ENCODE data around the gene DAB2IP.

Gene DAB2IP

GRCh38 chr9:121634329-121635261 is 16.8 kb upstream of the DAB2IP start:
- Histone ChIP-seq H3K9me3 (ENCODE audit: insufficient read depth, low read length) (no peaks in the 10 kb centered on the region), H3K27ac (ENCODE audit: low read length) (no peak overlapping the region), H3K36me3 (replicated peaks; ENCODE audit: low read depth, low read length) (no peaks in the 10 kb centered on the region), H3K4me2 (ENCODE audit: low read length) (no peak overlapping the region), H3K4me1 (ENCODE audit: low read length) (peaks cover 6% of the 10 kb centered on the region; the same call in 1 of the 2 replicates), H4K20me1 (ENCODE audit: insufficient read depth, low read length) (no peaks in the 10 kb centered on the region; the same call in 1 of the 2 replicates), H2AFZ (ENCODE audit: low read depth, low read length) (peak overlapping the region; percentile 85; the same call in 1 of the 2 replicates), H3K4me3 (ENCODE audit: low read length) (no peak overlapping the region), H3K27me3 (ENCODE audit: low read depth, low read length) (peaks cover 4% of the 10 kb centered on the region), H3K9ac (ENCODE audit: low read length) (no peak overlapping the region), H3K79me2 (ENCODE audit: low read length) (no peaks in the 10 kb centered on the region)
- no peak for TF ChIP-seq EZH2phosphoT487 (IDR thresholded peaks at IDR 0.05; ENCODE audit: low read depth)
- TF ChIP-seq, protein P1, sequence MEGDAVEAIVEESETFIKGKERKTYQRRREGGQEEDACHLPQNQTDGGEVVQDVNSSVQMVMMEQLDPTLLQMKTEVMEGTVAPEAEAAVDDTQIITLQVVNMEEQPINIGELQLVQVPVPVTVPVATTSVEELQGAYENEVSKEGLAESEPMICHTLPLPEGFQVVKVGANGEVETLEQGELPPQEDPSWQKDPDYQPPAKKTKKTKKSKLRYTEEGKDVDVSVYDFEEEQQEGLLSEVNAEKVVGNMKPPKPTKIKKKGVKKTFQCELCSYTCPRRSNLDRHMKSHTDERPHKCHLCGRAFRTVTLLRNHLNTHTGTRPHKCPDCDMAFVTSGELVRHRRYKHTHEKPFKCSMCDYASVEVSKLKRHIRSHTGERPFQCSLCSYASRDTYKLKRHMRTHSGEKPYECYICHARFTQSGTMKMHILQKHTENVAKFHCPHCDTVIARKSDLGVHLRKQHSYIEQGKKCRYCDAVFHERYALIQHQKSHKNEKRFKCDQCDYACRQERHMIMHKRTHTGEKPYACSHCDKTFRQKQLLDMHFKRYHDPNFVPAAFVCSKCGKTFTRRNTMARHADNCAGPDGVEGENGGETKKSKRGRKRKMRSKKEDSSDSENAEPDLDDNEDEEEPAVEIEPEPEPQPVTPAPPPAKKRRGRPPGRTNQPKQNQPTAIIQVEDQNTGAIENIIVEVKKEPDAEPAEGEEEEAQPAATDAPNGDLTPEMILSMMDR (IDR thresholded peaks at IDR 0.05; ENCODE audit: low read depth, low read length): peak; percentile 25; the same call in 1 of the 2 replicates

GRCh38 chr9:121635300-121635876 is 16.0 kb upstream of the DAB2IP start:
- no peak overlapping the region for H3K4me2 ChIP-seq (ENCODE audit: low read length)
- no peak overlapping the region for H3K9ac ChIP-seq (ENCODE audit: low read length)
- H3K4me3 ChIP-seq (ENCODE audit: low read length): no peak overlapping the region
- peaks cover 4% of the 10 kb centered on the region for H3K27me3 ChIP-seq (ENCODE audit: low read depth, low read length)
- no peak overlapping the region for H3K27ac ChIP-seq (ENCODE audit: low read length)
- no peaks in the 10 kb centered on the region for H3K9me3 ChIP-seq (ENCODE audit: insufficient read depth, low read length)
- H4K20me1 ChIP-seq (ENCODE audit: insufficient read depth, low read length): no peaks in the 10 kb centered on the region; the same call in 1 of the 2 replicates
- H2AFZ ChIP-seq (ENCODE audit: low read depth, low read length): no peak overlapping the region
- peaks cover 6% of the 10 kb centered on the region; the same call in 1 of the 2 replicates for H3K4me1 ChIP-seq (ENCODE audit: low read length)
- H3K36me3 ChIP-seq (replicated peaks; ENCODE audit: low read depth, low read length): no peaks in the 10 kb centered on the region
- no peaks in the 10 kb centered on the region for H3K79me2 ChIP-seq (ENCODE audit: low read length)
- TF ChIP-seq EZH2phosphoT487 (IDR thresholded peaks at IDR 0.05; ENCODE audit: low read depth): no peak
- TF ChIP-seq, protein P1 (IDR thresholded peaks at IDR 0.05; ENCODE audit: low read depth, low read length): no peak

DNA sequence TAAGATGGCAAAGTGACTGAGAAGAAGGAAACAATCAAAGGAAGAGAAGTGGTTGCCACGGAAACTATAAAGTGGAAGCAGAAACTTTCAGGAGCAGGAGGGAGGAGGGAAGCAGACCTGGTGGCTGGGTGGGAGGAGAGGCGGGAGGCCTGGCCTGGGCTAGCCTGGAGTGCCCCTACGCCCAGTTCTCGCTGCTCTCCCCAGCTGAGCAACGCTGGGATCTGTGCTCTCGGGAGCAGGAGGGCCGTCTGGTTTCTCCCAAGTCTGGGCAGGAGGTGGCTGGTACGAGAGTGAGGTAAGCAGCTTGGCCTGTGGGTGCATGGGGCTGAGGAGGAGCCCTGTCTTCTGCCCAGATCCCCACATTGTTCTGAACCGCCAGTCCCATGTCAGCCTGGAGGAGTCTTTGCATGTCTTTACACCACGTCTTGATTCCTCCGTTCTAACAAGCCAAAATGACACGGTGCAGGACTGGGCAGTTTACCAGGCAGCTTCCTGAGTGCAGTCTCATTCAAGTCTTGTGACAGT is 15.0 kb upstream of the DAB2IP start:
- no peak overlapping the region for H2AFZ ChIP-seq (ENCODE audit: low read depth, low read length)
- H3K9ac ChIP-seq (ENCODE audit: low read length): no peak overlapping the region
- no peaks in the 10 kb centered on the region for H3K36me3 ChIP-seq (replicated peaks; ENCODE audit: low read depth, low read length)
- no peak for TF ChIP-seq EZH2phosphoT487 (IDR thresholded peaks at IDR 0.05; ENCODE audit: low read depth)
- TF ChIP-seq, protein P1 (IDR thresholded peaks at IDR 0.05; ENCODE audit: low read depth, low read length): no peak
- no peak overlapping the region for H3K4me2 ChIP-seq (ENCODE audit: low read length)
- H3K27me3 ChIP-seq (ENCODE audit: low read depth, low read length): peaks cover 4% of the 10 kb centered on the region
- no peaks in the 10 kb centered on the region; the same call in 1 of the 2 replicates for H4K20me1 ChIP-seq (ENCODE audit: insufficient read depth, low read length)
- no peaks in the 10 kb centered on the region for H3K79me2 ChIP-seq (ENCODE audit: low read length)
- H3K4me1 ChIP-seq (ENCODE audit: low read length): peaks cover 6% of the 10 kb centered on the region; the same call in 1 of the 2 replicates
- H3K9me3 ChIP-seq (ENCODE audit: insufficient read depth, low read length): no peaks in the 10 kb centered on the region
- H3K4me3 ChIP-seq (ENCODE audit: low read length): no peak overlapping the region
- no peak overlapping the region for H3K27ac ChIP-seq (ENCODE audit: low read length)

All from OCI-LY3 (cell line).